Posterior vena cava (tissue), 2 donors: ENCODE data around the gene POMP. TPM values are rescaled to one million over a fixed set of nuclear protein-coding genes. Genes with fewer than 3 reads are reported as not detected.
A peak's percentile ranks its signal among the peaks of the same experiment; 100 is the strongest.

Experiments
- DNase-seq: peaks from one replicate; pipeline ENCODE4 v3.0.0-alpha.2; 2020; ENCODE audit warnings: low spot score
- intact Hi-C, 2 donors: fragments of 100-400 bp; cut with DNase I; formaldehyde crosslinking; loops; one replicate each; pipeline versions ENCODE4 v1.14.1 to v1.14.2; 2022 to 2023
- long read RNA-seq, 2 donors: library from polyadenylated mRNA; unstranded; transcript quantifications; one replicate each; pipeline ENCODE4 v2.0.0, GENCODE V29; 2020 to 2021
- total RNA-seq, 2 donors: library from RNA; stranded (reverse); fragmentation: NEBNext Ultra II Directional; extraction: Animal tissue kit (Norgen Biotek cat#: 25700); gene quantifications; one replicate each; pipeline ENCODE4 v1.2.1, GENCODE V29; 2021
- donor health status: DM: yes; HTN: yes; CAD: no.
- donor health status: DM: yes; HTN: yes; CAD: no.

Gene POMP, protein sequence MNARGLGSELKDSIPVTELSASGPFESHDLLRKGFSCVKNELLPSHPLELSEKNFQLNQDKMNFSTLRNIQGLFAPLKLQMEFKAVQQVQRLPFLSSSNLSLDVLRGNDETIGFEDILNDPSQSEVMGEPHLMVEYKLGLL
- total RNA-seq: 10 to 100 TPM; 58.9 to 65.9 TPM
- long read RNA-seq, donor 1, transcript POMP-201 (6 exons, 1,330 nt): major isoform, 32 of 35 reads
- long read RNA-seq, donor 1, partial matches to known transcripts: 3 of 35 reads
- long read RNA-seq, donor 1, other reads (novel, unspliced or antisense): 0 of 35 reads
- long read RNA-seq, donor 2, transcript POMP-201 (6 exons, 1,330 nt): major isoform, 78 of 89 reads
- long read RNA-seq, donor 2, partial matches to known transcripts: 4 of 89 reads
- long read RNA-seq, donor 2, other reads (novel, unspliced or antisense): 7 of 89 reads

DNA sequence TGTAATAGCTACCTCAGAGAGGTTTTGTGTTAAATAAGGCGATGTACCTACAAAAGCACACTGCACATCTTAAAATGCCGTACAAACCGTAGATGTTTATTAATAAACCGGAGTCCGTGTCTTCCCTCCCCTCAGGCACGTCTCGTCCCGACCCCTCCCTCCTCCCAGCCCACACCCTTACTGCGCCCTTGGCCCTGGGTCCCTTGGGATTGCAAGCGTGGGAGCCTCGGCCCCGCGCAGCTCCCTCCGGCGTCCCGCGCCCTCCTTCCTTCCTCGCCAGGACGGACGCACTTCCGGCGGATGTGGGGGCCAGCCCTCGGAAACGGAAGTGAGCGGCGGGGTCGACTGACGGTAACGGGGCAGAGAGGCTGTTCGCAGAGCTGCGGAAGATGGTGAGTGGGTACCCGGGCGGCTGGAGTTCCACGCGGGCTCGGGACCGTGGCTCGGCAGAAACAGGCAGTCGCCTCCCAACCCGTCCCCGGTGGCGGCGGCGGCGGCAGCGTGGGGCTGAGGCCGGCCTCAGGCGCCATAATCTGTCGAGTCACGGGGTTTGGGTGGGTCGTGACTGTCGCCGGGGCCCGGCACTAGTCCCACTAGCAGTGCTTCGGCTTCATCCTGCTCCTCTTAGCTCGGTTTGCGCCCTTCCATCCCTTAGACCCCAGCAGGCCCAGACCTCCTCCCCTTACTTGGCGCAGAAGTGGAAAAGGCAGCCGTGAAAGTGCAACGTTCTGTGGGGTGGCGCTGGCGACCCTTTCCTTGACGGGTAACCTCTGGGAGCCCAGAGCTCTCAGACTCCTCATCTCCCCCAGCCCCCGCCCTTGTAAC, at the start of gene POMP:
POMP (plus strand) TSS at position 335 of the 825 bp plus-strand sequence; CDS start at position 390, 55 bp downstream.
- intact Hi-C loops: loop anchor here in 1 of 2 donors (10.0 kb wide), 1 partner anchor 1484 kb away; the partner anchor contains the start of gene USP12
- peak; percentile 98 for DNase-seq

DNA sequence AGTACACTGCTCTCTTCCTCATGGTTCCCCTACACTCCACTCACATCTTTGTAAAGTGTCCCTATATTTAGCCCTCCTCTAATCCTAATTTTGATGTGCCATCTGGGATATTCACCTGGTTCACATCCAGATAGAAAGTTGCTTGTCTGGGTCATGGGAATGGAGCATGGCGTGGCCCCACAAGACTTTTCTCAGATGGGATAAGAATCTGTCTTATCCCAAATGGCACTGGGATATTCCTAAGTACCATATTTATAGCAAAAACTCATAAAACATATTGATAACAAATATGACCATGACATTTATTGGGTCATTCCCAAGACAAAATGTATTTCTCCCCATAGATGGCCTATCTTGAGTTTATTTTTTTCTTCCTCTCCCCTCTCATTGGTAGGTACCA, 49.5 kb upstream of the POMP start:
- DNase-seq: no peak
- intact Hi-C loops: no loop called here

DNA sequence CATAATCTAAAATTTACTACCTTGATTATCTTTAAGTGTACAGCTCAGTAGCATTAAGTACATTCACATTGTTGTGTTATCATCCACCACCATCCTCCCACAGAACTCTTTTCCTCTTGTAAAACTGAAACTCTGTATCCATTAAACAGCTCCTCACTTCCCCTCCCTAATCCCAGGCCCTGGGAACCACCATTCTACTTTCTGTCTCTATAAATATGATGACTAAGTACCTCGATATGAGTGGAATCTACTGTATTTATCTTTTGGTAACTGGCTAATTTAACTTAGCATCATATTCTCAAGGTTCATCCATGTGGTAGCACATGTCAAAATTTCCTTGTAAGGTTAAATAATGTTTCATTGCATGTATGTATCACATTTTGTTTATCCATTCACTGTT, 49.0 kb upstream of the POMP start:
- no peak for DNase-seq
- intact Hi-C loops: no loop called here

DNA sequence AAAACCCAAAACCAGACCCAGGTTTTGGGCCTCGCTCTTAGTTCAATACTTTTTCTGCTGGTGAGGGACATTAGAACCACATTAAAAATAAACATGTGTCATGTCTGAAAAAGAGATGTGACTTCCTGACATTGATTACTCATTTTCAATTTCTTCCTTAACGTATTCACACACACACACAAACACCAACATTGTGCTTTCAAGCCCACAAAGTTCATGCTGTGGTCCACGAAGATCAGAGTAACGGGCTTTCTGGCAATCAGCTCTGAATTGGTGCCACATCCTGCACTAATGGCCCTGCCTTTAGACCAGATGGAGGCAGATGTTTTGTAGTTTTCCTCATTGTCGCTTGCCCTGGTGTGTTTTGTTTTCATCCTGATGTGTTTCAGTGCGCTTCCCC, 47.9 kb upstream of the POMP start:
- intact Hi-C loops: no loop called here
- no peak for DNase-seq

DNA sequence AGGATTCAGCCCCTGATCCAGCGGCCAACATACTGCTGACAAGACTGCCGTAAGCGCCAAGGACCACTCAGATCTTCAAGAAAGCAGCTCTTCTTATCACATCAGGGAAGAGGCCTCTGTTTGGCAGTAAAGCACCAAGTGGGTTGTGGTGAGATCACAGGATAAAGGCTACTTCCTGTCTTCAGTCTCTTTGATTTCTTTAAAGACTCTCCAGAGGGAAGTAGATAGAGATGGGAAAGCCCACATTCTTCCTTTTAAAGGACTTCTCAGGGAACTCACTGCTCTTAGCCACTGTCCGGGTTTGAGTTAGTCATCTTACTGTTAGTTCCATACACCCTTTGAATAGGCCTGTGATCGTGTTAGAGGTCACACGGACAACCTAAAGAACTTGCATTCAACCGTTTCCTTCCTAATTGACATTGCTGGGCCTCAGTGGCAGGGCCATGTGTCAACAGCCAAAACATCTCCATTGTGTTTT, 47.2 kb upstream of the POMP start:
- intact Hi-C loops: no loop called here
- no peak for DNase-seq

DNA sequence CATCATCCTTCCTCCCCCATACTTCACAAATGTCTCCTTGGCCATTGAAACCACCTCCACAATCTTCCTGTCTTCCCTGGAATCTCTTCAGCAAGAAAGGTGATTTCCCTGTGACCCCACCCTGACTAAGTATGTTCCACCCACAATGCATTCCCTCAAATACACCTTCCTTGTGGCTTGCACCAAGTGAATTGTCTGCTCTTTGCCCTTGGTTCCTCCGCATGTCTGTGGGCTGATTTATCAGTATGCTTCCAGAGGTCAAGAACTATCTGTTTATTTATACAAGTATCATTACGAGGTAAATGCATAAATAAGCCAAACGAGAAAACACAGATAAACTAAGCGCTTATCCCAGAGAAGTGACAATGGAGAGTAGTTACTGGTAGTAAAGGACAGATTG, 45.4 kb upstream of the POMP start:
- DNase-seq: no peak
- intact Hi-C loops: no loop called here

DNA sequence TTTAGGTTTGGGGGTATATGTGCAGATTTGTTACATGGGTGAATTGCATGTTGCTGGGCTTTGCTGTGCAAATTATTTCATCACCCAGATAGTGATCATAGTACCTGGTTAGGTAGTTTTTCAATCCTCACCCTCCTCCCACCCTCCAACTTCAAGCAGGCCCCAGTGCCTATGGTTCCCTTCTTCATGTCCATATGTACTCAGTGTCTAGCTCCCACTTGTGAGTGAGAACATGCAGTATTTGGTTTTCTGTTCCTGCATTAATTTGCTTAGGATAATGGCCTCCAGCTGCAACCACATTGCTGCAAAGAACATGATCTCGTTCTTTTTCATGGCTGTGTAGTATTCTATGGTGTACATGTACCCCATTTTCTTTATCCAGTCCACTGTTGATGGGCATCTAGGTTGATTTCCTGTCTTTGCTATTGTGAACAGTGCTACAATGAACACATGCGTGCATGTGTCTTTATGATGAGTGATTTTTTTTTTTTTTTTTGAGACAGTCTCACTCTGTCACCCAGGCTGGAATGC, 42.9 kb upstream of the POMP start:
- no peak for DNase-seq

DNA sequence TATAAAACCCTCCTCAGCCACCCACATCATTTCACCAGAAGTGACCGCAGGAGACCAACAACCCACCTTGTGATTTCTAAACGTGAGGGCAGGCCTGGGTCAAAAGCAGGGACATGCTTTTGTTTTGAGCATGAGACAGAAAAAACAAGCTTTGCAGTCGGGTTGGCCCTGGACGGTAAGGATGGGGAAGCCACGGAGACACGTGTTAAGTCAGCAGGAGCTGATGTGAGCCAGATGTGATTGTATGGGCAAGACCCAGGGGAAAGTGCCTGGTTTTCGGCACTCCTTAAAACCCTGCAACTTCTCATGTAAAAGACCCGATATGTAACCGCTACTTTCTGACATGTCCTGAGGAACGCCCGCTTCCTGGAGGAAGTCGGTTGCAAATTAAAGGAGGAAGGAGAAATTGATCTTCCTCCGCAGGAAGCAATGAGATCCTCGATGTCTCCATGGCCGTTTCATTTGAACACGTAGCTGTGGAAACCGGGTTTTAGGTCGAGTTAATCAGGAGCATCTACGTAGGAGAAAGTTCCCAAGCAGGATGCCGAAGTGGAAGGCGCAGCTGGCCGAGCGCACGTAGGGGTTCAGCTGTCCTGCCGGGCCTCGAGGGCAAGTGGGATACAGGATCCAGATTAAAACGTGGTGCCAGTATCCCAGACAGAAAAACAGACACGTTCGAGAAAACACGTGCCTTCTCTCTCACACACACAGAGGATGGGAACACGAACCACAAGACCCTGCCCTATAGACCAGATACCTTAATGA, 40.5 kb upstream of the POMP start:
- intact Hi-C loops: no loop called here
- no peak for DNase-seq

More for the DNA sequence above, 42.9 kb upstream of the POMP start:
- intact Hi-C loops: no loop called here

DNA sequence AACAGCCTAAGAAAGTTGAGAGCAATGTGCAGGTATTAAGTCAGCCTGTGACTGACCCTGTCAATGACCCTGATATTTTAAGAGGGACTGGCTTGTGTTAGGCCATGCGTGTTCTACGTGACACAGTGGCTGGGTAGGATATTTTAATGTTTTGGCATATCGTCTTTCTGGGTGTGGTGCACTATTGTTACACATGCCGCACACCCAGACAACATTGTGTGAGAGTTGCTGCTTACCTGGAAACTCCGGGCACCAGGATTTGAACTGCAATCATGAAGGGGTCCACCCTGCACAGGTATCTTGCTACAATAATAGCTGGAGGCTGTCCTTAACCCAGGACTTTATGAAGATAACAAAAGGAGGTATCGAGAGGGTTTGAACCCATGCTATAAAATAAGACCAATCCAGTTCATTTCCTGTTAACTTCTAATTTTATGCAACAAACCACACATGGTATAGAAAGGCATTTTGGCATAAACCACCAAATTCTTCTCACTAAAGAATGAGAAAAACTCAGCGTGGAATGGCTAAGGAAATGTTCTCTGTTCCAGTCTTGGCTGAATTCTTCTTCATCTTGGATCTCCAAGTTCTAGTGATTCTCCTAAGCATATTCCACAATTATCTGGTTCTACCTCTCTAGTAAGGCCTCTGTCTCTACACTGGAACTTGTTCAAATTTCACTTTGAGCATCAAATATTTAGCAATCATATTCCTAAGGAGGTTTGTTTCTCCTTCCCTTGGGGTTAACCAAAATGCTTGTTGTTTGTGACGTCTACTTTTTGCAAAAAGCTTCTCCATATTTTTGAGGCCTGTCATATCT, 38.7 kb upstream of the POMP start:
- intact Hi-C loops: no loop called here
- no peak for DNase-seq

DNA sequence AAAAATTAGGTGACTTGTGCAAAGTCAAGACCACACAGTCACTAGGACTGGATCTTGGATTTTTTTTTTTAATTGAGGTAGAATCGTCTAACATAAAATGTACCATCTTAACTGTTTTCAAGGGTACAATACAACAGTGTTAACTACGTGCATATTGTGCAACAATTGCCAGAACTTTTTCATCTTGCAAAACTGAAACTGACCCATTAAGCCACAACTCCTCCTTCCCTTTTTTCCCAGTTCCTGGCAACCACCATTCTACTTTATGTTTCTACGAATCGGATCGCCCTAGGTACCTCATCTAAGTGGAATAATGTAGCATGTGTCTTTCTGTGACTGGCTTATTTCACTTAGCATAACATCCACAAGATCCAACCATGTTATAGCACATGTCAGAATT, 37.5 kb upstream of the POMP start:
- DNase-seq: no peak
- intact Hi-C loops: no loop called here

DNA sequence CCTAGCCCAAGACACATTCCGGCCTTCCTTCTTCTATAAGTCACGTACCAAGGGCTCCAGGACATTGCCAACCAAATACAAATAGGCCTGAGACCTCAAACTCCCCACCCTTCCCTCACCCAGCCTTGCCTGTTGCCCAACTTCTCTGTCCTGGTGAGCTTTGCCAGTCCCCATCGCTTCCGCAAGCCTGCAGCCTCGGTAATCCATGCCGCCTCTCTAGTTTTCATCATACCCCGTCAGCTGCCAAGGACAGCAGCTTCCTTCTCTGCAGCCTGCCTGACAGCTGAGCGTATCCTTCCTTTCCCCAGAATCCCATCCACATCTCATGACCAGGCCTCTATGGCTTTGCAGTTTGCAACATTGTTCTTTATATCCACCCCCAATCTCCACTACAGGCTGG, 36.6 kb upstream of the POMP start:
- peak; percentile 84 for DNase-seq
- intact Hi-C loops: no loop called here

DNA sequence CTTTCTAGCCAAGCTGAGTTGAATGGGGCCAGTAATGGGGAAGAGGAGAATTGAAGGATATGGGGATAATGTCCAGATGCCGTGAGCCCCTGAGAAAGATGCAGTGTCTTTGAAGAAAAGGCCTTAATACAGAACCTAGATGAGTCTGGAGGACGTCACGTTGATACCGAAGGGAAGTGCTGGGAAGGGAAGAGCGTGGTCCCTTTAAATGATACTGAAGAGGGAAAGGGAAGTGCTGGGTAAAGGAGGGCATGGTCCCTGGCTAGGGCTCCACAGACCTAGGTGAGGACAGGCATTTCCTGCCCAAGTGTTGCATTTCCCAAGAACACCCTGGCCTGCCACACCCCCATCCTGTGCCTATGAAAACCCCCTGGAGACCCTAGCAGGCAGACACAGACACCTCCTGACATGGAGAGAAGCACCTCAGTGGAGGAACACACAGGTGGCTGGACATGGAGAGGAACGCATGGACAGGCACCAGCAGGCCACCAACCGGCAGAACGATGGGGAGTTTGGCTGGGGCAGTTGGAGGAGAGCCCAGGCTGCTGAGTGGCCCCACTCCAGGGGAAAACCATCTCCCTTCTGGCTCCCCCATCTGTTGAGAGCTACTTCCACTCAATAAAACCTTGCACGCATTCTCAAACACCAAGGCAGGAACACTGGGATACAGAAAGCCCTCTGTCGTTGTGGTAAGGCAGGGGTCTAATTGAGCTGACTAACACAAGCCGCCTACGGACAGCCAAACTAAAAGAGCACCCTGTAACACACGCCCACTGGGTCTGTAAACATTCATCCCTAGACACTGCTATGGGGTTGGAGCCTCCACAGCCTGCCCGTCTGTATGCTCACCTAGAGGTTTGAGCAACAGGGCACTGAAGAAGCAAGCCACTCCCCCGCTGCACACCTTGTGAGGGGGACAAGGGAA, 34.9 kb upstream of the POMP start:
- DNase-seq: no peak
- intact Hi-C loops: no loop called here

DNA sequence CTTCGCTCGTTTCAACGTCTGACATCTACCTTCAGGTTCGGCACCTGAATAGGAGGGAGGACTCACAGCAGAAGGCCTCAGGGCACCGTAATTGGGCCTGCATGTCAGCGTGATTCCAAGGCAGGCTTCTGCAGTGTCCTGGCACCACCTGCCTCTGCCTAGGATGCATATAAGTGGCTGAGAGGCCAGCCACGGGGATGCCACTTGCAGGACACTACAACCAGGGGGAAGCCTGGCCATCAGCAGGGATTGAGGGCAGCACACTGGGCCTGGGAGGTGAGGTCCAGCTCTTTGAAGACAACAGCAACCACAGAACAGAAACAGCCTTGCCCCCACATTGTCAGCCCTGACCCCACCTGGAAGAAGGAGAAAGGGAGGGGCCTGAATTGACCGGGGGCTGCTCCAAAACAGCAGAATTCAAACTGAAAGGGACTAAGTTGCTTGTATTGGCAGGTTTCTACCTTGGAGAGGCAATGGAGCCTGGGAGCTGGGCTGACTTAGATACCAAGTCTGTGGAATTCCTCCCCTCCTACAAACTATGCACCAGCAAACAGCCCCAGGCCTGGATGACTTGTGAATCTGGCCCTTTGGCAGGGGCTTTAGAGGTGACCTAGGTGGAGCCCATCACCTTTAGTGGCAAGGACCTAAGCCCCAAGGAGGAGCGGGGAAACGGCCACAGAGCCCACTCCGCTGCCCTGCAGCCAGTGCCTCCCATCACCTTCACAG, 34.1 kb upstream of the POMP start:
- intact Hi-C loops: no loop called here
- no peak for DNase-seq

DNA sequence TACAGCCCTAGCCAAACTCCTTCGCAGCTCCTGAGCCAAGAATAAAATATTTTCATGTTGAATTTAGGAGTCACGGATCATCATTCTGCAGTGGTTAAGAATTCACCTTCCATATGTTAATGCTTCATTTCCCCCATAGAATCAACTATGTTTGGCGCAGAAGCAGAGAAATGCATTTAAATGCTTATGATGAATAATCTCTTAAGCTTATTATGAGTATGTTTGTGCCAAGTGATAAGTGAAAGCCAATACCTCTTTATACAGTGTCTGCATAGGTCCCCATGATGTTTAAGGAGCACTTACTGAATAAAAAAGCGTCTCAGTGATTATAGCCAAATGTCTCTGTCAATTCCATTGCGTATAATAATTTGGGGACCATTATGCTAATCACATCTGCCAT, 32.7 kb upstream of the POMP start:
- intact Hi-C loops: no loop called here
- no peak for DNase-seq

DNA sequence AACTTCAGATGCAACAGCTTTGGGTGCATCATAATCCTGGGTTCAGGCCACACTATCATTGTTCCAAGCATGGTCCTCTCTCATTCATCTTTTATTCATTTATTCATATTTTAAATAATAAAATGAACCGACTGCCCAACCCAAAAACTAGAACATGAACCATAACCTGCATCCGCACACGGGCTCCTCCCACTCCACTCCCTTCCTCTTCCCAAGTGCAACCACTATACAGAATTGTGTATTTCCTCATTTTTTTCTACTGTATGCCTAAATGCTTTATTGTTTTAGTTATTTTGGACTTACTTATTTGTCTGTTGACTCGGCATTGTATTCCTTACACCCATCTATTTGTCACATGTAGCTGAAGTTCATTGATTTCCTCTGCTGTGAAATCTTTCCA, 30.7 kb upstream of the POMP start:
- intact Hi-C loops: no loop called here
- no peak for DNase-seq

DNA sequence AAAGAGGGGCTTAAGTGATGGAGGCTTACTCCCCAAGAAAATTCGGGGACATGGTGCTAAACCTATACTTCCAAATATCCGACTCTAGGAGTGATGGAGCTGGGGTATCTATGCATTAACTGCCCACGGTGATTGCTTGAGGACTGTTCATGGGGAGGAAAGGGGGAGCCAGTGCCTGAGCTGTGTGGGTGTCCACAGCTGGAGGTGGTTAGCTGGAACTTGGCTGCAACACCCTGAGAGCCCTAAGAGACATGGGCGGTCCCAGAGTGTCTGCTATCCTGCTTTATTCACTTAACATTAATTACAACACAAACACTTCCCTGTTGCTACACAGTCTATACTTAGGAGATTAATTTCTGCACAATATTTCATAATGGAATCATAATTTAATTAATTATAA, 28.1 kb upstream of the POMP start:
- DNase-seq: no peak
- intact Hi-C loops: no loop called here

DNA sequence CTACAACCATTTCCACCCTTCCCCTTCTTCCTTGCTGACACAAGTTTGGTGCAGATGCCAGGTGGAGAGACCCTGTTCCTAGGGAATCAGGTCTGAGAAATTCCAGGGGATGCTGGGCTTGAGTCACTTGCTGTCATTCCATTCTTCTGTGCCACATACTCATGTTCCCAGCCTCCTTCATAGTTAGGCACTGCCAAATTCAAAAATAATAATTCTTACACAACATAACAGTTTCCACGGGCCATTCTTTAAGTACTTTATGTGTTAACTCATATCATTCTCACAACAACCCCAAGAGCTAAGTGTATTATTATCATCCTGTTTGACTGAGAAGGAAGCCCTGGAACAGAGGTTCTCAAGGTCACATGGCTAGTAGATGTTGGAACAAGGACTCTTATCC, 27.1 kb upstream of the POMP start:
- intact Hi-C loops: no loop called here
- DNase-seq: no peak
